Myocyte (in vitro differentiated cells): Measurements from ENCODE around the gene KIF6. TPM values are rescaled to one million over a fixed set of nuclear protein-coding genes. Genes with fewer than 3 reads are reported as not detected.
"Not testable (repeated sequence)": the region's sequence is repeated elsewhere in the genome, so short reads cannot be mapped to it uniquely, and the experiment has no call there.

Source experiments
- DNase-seq: peaks from one replicate; pipeline ENCODE4 v3.0.0-alpha.2; 2012; ENCODE audit warnings: low read depth
- total RNA-seq: library from RNA; depleted of rRNA; stranded (reverse); fragments of >200 nt; gene quantifications from 2 replicates; pipeline ENCODE4 v1.2.3, GENCODE V29; 2014

Gene KIF6
- total RNA-seq, 1 donor from 2014 or later = not detected

DNA sequence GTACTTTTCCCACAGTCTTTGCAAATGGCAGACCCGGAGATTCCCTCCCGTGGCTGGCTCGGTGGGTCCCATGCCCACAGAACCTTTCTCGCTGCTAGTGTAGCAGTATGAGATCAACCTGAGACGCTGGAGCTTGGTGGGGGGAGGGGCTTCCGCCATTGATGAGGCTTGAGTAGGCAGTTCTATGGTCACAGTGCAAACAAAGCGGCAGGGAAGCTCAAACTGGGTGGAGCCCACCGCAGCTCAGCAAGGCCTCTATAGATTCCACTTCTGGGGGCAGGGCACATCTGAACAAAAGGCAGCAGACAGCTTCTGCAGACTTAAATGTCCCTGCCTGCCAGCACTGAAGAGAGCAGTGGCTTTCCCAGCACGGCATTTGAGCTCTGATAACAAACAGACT is 216.7 kb downstream of the KIF6 start:
- DNase-seq = no peak

GRCh38 chr6:39507331-39507998 is 217.7 kb downstream of the KIF6 start:
- no peak for DNase-seq

- DNase-seq = not testable (repeated sequence)
Observed at GRCh38 chr6:39502362-39502955, 222.7 kb downstream of the KIF6 start.

DNA sequence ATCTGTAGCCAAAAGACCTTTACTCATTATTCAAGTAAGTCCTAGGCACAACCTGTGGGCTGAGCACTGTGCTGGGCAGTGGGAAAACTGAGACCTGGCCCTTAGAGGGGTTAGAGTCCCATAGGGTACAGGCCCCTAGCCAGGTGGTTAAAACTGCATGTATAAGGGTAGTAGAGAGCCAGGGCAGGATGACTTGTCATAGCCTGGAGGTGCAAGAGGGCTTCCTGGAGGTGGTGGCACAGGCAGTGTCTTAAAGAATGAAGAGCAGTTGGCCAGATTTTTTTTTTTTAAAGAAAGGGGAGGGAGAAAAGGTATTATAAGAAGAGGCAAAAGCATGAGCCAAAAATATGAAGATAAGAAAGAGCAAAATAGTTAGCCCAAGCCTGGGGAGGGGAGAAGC is 226.2 kb downstream of the KIF6 start:
- DNase-seq = no peak

DNA sequence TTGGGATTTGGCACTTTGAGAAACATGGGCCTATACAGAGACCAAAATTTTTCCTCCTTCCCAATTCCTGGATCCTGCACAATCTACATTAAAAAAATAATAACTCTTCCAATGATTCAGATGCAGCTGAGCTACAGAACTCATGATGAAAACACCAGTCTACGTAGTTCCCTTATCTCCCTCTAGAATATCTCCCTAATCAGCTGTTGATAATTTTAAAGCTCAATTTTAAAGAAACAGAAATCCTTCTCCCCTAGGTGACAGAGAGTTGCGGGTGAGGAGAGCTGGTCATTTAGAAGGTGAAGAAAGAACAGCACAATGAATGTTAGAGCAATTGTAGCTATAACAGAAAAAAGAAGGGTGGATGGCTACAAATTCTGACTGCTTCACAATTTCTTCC is 227.1 kb downstream of the KIF6 start:
- no peak for DNase-seq

GRCh38 chr6:39496915-39497314 is 228.3 kb downstream of the KIF6 start:
- no peak for DNase-seq

GRCh38 chr6:39496456-39496855 is 228.8 kb downstream of the KIF6 start:
- DNase-seq = no peak

DNA sequence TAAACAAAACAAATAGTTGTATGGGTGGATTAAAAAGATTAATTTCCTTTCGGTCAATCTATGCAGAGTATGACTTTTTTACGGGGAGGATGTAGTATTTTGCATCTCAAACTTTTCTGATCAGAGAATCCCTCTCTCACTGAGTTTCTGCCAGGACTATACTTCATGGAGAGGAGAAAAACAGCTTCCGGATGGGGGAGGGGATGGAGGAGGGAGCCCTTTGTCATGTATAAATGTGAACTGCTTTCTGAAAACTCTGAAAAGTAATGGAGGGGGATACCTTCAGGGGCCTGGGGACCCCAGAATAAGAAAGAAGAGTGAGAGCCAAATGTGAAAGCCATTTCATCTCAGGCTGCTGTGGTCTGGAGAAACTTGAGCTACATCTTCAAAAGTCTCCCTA is 229.6 kb downstream of the KIF6 start:
- no peak for DNase-seq

- no peak for DNase-seq
Observed at GRCh38 chr6:39494998-39495397, 230.2 kb downstream of the KIF6 start.

- DNase-seq = no peak
Observed at GRCh38 chr6:39493777-39494176, 231.4 kb downstream of the KIF6 start.

- DNase-seq = no peak
Observed at GRCh38 chr6:39493174-39493573, 232.0 kb downstream of the KIF6 start.

GRCh38 chr6:39490108-39490507 is 235.1 kb downstream of the KIF6 start:
- no peak for DNase-seq

DNA sequence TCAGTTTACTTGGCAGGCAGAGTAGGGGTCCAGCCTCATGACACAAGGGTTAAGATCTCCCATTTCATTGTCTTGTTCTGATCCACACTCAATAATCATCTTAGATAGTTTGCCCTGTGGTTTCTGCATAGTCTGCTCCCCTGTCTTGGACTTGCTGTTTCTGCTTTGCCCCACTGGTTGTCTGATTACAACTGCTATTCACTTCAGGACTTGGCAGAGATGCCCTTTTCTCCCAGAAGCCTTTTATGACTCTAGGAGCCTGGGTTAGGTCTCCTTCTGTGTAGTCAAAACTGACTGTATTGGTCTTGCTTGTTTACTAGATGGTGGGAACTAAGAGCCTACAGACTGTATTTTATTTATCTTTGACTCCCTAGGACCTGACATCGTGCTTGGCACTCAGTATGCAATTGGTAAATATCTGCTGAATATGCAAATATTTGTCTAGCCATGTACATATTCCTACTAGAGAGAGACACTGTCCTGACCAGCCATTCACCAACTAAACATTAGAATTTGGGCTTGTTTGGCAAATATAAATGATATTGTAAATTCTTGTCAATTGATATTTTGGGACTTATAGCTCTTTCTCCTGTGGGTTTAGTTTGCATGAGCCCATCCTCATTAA is 236.8 kb downstream of the KIF6 start:
- DNase-seq = no peak

DNA sequence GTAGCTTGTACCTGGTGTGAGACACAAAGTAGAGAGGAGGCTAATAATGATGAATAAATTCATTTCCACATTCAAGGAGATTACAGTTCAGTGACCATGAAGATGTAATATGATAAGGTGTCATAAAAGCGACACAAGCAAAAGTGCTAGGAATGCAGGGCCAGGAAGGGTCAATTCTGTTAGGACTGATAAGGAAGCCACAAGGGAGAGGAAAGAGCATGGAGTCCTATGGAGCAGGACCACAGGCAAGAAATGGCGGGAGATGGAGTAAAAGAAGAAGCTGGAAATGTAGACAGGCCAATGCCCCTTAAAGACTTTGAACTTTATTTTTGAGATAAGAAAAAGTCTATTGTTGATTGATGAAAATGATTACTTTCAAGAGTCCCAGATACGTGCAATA is 240.9 kb downstream of the KIF6 start:
- DNase-seq = no peak

DNA sequence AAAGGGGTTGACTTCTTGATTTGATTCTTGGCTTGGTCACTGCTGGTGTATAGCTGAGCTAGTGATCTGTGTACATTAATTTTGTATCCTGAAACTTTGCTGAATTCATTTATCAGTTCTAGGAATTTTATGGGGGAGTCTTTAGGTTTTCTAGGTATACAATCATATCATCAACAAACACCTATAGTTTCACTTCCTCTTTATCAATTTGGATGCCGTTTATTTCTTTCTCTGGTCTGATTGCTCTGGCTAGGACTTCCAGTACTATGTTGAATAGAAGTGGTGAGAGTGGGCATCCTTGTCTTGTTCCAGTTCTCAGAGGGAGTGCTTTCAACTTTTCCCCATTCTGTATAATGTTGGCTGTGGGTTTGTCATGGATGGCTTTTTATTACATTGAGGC is 245.4 kb downstream of the KIF6 start:
- DNase-seq = not testable (repeated sequence)

GRCh38 chr6:39476670-39477069 is 248.5 kb downstream of the KIF6 start:
- DNase-seq = no peak

- no peak for DNase-seq
Observed at GRCh38 chr6:39476151-39476550, 249.1 kb downstream of the KIF6 start.

DNA sequence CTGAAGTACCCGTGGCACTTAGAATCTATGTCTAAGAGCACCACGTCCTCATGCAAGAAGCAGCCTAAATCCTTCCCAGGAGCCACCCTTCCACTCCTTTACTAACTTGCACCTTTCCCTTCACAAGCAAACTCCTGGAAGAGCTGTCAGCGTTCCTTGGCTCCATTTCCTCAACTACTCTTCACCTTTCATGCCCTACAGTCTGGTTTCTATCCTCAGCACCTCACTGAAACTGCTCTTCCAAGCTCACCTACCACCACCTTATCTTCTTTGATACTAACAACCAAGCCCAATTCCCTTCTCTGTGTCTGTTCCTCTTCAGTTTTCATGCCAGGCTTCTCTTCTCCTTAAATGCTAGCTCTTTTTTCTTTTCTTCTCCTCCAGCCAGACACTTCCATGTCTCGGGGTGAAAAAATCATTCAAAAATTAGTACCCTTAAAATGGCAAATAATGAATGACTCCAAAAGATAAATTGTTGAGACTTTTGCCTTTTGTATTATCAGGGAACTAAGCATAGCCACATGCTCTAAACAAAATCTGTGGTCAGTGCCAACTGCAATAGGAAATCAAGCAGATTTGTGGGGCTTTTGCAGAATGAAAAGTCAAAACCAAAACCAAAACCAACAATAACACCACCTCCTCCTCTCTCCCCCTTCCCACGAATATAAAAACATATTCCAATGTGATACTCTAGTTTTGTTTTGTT is 253.1 kb downstream of the KIF6 start:
- no peak for DNase-seq

DNA sequence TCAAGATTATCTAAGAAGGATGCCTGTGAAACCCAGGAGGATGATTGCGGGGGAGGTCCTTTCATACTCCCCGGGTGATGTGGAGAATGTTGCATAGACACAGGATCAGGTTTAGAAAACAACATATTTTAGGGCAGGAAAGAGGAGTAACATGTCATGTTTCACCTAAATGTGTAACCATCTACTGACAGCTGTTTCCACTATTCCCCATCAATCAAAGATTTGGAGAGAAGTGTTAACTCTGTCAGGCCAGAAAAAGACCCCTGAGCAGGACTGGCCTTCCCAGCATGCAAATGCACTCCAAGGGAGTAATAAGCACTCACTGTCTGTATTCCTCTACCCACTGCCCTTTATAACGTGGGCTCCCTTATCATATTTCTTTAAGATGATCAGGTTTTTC is 254.7 kb downstream of the KIF6 start:
- no peak for DNase-seq

DNA sequence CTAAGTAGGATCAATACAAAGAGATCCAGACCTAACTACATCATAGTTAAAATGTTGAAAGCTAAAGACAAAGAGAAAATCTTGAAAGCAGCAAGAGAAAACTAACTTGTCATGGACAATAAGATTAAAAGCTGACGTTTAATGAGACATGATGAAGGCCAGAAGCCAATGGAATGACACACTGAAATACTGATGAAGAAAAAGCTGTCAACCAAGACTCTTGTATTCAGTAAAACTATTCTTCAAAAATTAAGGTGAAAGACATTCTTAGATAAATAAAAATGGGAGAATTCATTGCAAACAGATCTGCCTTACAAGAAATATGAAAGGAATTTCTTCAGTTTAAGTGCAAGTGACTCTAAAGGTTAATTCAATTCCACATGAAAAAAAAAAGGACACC is 256.8 kb downstream of the KIF6 start:
- DNase-seq = no peak

DNA sequence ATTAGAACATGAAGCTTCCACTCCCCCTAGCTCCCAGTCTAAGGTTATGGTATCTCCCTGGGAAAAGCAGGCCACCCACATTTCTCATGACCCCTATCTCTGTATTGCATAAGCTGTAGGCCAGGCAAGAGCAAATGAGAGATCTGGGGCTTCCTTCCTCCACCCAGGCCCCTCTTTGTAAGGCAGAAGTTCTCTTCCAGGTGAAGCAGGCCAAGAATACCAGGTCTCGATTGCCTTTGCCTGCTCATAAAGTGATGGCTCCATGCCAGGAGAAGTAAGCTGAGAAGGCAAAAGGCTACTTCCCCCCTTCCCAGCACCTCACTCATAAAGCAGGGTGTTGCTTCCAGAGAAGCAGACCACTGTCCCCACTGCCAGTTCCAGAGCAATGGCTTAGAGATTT is 258.6 kb downstream of the KIF6 start:
- DNase-seq = no peak

DNA sequence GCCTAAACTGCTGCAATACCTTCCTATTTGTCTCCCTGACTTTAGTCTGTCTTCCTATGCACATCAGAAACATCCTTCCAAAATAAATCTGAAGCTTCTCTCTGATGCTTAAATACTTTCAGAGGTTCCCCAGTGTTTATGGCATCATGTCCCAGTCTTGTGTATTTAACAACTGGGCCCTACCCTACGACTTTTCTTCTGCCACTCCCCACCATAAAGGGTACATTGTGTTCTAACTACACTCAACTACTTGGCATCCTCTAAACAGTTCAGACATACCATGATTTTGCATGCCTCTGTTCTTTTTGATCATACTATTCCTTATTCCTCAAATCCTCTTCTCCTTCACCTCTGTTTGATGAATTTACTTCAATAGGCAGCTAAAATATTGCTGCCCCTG is 259.7 kb downstream of the KIF6 start:
- no peak for DNase-seq
